ENCODE results near the gene MVB12B. TPM values are rescaled to one million over a fixed set of nuclear protein-coding genes. Genes with fewer than 3 reads are reported as not detected.

MVB12B gene
- total and polyA plus RNA-seq, 2 of the 8 experiments (the other 6 are each of a cell fraction or from before 2014, with no cell fraction given): 2.6 to 5.0 TPM

- no peak overlapping the region for H2BK120ac ChIP-seq (replicated peaks; ENCODE audit: low read depth, low read length)
- no peaks in the 10 kb centered on the region for H4K20me1 ChIP-seq (replicated peaks in 1 of 2; ENCODE audit: control insufficient read depth in 1 of 2, insufficient read depth in 2 of 2, low read length in 2 of 2)
- no peaks in the 10 kb centered on the region for H3K79me2 ChIP-seq (ENCODE audit: control insufficient read depth in 1 of 2, insufficient read depth in 2 of 2, low read length in 2 of 2)
- ChIA-PET POLR2A (ENCODE audit: partially characterized antibody) (no interaction called here), CTCF (ENCODE audit: partially characterized antibody) (interaction anchor here (1.2 to 1.6 kb wide), 6 partner anchors 12 to 50 kb away, joined by 3 to 5 read pairs (median 3); no protein-coding TSS in a partner anchor)
- H2BK20ac ChIP-seq (ENCODE audit: low read length): no peak overlapping the region
- no peak overlapping the region for H2AK5ac ChIP-seq (ENCODE audit: low read depth, low read length)
- H2AFZ ChIP-seq (ENCODE audit: low read length): no peak overlapping the region
- no peak overlapping the region for H3K56ac ChIP-seq (replicated peaks; ENCODE audit: insufficient read length, low read depth, low read length)
- H4K5ac ChIP-seq (ENCODE audit: insufficient read length, low read depth, low read length): no peak overlapping the region
- 87% methylated on average over 2 of the region's 2 CpGs; no CpG with 5 or more reads in 1 of the 2 experiments for WGBS, 2 experiments (ENCODE audit: extremely low coverage in 1 of 2, insufficient coverage in 1 of 2, insufficient read length in 1 of 2, insufficient replicate concordance in 2 of 2, low coverage in 1 of 2, low lambda C conversion rate in 2 of 2, missing lambda C conversion rate in 1 of 2)
- H2BK15ac ChIP-seq (ENCODE audit: low read length): no peak overlapping the region
- H3K4ac ChIP-seq (replicated peaks; ENCODE audit: insufficient read length, low read depth, low read length): no peak overlapping the region
- no peak overlapping the region for H2BK5ac ChIP-seq (ENCODE audit: low read depth, low read length)
- H3K36me3 ChIP-seq (ENCODE audit: control insufficient read depth in 2 of 4, insufficient read depth in 4 of 4, low read length in 3 of 4): no peaks in the 10 kb centered on the region
- H3K4me1 ChIP-seq (replicated peaks in 1 of 4; ENCODE audit: control insufficient read depth in 3 of 4, insufficient read depth in 4 of 4, low read length in 3 of 4): no peaks in the 10 kb centered on the region; a peak in 1 of 7 replicates
- no peak overlapping the region for H4K8ac ChIP-seq (ENCODE audit: extremely low read depth, insufficient read depth, low read length)
- H3K14ac ChIP-seq (ENCODE audit: insufficient read length): no peak overlapping the region
- H3K79me1 ChIP-seq (ENCODE audit: low read depth, low read length): no peaks in the 10 kb centered on the region
- H3K9ac ChIP-seq (replicated peaks in 1 of 4; ENCODE audit: extremely low read depth in 1 of 4, low read depth in 3 of 4, low read length in 3 of 4): no peak overlapping the region
- H2BK12ac ChIP-seq (ENCODE audit: low read depth, low read length): no peak overlapping the region
- DNase-seq (ENCODE audit: low read depth in 1 of 2, low spot score in 2 of 2) (no peak), FAIRE-seq (no peak)
- H3K4me2 ChIP-seq (ENCODE audit: insufficient read depth in 1 of 2, low read depth in 2 of 2, low read length in 2 of 2): no peak overlapping the region
- no peaks in the 10 kb centered on the region for H3K27me3 ChIP-seq (replicated peaks in 1 of 4; ENCODE audit: control insufficient read depth in 3 of 4, extremely low read depth in 1 of 4, insufficient read depth in 3 of 4, low read length in 3 of 4)
- H3K23me2 ChIP-seq (ENCODE audit: low read depth, low read length): no peaks in the 10 kb centered on the region
- H3K18ac ChIP-seq (ENCODE audit: extremely low read depth, low read length): no peak overlapping the region
- H3K4me3 ChIP-seq (ENCODE audit: extremely low read depth in 1 of 4, insufficient read depth in 2 of 4, low read depth in 3 of 4, low read length in 4 of 4): no peak overlapping the region
- H3K27ac ChIP-seq (ENCODE audit: low read depth, low read length): no peak overlapping the region
- H3K23ac ChIP-seq (ENCODE audit: insufficient read length): no peak overlapping the region
- no peak overlapping the region for H4K91ac ChIP-seq (replicated peaks; ENCODE audit: insufficient read length, low read length)
- H3K9me3 ChIP-seq (ENCODE audit: insufficient read depth in 2 of 2, low read depth in 1 of 2, low read length in 1 of 2): no peaks in the 10 kb centered on the region
- TF ChIP-seq TCF12 (IDR thresholded peaks at IDR 0.05; ENCODE audit: low read depth, low read length): no peak
- no peak for TF ChIP-seq YY1 (IDR thresholded peaks at IDR 0.05; ENCODE audit: low read depth, low read length)
- TF ChIP-seq ATF2 (IDR thresholded peaks at IDR 0.05; ENCODE audit: low read length): no peak
- no peak for TF ChIP-seq EP300 (IDR thresholded peaks at IDR 0.05; ENCODE audit: borderline replicate concordance in 1 of 2, low read depth in 2 of 2, low read length in 2 of 2)
- TF ChIP-seq SUZ12 (IDR thresholded peaks at IDR 0.05; ENCODE audit: low read length): no peak
- no peak for TF ChIP-seq RFX5 (IDR thresholded peaks at IDR 0.05; ENCODE audit: borderline replicate concordance, low read depth, low read length)
- no peak for TF ChIP-seq KDM5A (IDR thresholded peaks at IDR 0.05; ENCODE audit: low read length)
- no peak for TF ChIP-seq TEAD4 (IDR thresholded peaks at IDR 0.05; ENCODE audit: low read depth, low read length)
- no peak for TF ChIP-seq FOSL1 (IDR thresholded peaks at IDR 0.05; ENCODE audit: insufficient read depth, low read depth, low read length)
- no peak for TF ChIP-seq KDM4A (IDR thresholded peaks at IDR 0.05; ENCODE audit: low read depth, low read length, severe bottlenecking)
- TF ChIP-seq POU5F1 (IDR thresholded peaks at IDR 0.05; ENCODE audit: low read depth, low read length): no peak
- TF ChIP-seq JUN (IDR thresholded peaks at IDR 0.05; ENCODE audit: low read depth, low read length): no peak
- no peak for TF ChIP-seq MAX (IDR thresholded peaks at IDR 0.05)
These were observed 121.5 kb downstream of the MVB12B start for GRCh38 chr9:126448136-126448535.
